ENCODE results near the gene SCN8A.

SCN8A gene

DNA sequence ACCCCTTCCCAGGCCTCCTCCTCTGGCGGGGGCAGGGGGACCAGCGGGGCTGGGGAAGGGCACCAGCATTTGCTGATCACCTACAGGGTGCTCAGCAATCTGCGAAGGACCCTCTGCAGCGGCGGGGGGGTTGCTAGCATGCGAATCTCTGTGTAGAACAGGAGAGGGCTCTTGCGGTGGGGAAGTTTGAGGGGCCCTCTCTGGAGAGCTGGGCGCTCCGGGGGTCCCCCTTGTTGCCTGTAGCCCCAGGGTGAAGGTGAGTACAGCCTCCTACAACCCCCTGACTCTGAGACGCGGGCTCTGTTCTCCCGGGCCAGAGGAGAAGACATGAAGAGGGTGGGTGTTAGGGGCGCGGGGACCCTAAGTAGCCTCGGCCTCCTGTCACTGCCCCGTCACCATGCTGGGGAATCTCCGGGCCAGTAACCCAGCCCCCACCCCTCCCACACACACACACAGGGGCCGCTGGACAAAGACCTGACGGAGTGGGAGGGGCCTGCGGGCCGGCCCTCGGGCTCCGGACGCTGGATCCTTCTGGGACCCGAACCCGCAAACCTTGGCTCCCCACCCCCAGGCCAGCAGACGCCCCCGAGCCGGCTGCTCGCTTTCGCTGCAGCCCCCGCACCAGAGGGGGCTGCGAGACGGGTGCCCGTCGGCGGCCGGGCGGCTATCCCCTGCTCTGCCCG is 256.8 kb downstream of the SCN8A start:
- no peak for DNase-seq (ENCODE audit: extremely low read depth in 1 of 2, low read depth in 1 of 2)

DNA sequence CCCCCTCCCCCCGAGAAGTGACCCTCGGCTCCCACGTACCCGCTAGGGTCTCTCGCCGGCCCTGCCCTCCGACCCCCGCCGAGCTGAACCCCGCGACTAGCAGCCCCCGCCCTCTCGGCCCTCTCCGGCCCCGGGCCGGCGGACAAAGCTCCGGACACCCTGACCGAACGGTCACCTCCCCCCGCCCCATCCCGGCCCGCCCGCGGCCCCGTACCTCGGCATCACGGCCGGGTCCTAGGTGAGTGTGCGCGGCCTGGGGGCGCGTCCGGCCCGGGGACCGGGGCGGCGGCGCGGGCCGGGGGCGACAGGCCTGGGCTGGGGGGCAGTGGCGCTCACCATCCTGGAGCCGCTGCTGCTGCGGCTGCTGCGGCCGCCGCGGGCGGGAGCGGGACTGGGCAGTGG is 257.3 kb downstream of the SCN8A start, which contains the start of gene FIGNL2:
Gene FIGNL2 (minus strand): TSS at position 393 of the 402 bp plus-strand sequence. CDS start 26,305 bp downstream, outside the sequence.
- DNase-seq (ENCODE audit: extremely low read depth in 1 of 2, low read depth in 1 of 2): no peak

DNA sequence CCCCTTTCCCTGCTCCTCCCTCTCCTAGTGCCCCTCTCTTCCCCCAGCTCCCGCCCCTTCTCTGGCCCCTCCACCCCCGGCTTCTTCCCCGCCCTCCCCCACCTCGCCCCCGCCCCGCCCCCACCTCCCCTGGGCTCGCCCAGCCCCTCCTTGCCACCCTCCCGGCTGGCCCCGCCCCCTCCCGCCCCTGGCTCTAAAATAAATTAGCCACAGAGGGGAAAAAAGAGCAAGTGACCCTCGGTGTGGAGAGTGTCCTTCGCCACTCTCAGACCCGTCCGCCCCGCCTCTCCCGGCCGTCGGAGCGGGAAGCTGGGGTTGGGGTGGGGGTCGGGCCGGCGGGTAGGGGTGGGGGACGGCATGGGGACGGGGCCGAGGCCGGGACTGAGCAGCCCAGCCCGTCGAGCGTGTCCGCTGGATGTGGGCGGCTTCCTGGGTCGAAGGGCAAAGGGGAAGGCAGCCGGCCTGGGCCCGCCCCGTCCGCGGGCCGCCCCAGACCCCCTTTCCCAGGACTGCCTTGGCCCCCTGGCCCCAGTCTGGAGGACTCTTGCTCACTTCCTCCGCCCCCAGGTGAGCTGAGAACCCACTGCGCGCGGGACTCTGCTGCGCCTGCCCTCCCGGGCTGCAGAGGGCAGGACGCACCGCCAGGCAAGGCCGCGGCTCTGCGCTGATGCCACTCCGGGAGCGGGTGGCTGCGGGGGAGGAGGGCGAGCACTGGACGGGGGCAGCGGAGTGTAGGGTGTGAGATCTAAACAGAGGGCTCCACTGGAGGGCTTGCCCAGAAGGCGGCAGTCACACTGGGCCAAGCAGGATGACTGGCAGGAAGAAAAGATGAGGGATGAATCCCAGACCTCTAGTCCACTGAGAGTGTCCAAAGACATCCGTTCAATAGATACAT is 258.1 kb downstream of the SCN8A start:
- DNase-seq (ENCODE audit: extremely low read depth in 1 of 2, low read depth in 1 of 2): no peak

DNA sequence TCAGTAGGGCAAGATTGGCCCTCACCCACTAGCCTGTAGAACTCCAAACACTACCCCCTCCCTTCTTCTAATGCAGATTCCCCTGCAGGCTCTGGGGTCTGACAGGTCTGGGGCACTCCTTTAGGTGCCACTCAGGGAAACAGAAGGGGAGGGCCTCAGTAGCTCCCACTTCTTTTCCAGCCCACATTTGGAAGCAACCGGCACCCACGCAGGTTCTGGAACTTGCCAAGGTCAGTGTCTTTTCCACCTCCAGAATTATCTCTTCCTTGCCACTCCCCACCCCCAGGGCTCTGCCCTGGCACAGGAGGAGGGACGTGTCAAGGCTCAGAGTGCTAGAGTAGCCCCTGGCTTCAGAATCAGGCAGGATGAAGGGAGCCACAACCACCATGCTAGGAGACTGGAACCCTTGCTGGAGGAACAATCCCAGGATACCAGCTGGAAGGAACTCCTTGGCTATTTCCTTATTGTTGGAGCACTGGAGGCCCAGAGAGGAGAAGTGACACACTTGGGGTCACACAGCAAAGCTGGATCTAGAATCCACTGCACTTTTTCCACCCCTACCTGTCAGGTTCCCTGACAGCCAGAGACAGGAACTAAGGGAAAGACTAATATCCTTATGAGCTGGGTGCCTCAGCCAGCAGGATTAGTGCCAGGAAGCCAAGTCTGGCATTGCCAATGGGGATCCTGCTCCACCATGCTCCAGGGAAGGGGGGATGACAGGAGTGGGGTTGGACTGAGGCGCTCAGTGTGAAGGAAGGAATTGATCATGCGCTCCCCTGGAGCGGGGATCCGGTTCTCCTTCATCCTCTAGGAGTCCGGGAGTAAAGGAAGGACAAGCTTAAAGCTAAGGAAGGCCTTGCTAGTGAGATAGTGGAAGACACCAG is 259.3 kb downstream of the SCN8A start:
- no peak for DNase-seq (ENCODE audit: extremely low read depth in 1 of 2, low read depth in 1 of 2)

DNA sequence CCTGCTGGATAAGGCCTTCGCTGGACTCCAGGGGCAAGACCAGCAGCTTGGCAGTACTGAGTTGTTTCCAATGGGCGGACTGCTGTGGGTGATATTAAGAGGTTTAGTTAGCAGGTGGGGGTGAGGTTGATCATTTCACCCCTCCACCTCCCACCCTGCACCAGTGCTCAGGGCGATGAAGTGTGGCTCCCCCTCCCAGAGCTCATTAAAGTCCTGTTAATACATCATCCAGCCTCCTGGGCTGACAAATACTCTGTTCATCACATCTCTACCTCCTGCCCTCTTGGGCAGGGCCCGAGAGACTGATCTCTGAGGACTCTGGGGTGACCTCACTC is 259.9 kb downstream of the SCN8A start:
- DNase-seq (ENCODE audit: extremely low read depth in 1 of 2, low read depth in 1 of 2): no peak

DNA sequence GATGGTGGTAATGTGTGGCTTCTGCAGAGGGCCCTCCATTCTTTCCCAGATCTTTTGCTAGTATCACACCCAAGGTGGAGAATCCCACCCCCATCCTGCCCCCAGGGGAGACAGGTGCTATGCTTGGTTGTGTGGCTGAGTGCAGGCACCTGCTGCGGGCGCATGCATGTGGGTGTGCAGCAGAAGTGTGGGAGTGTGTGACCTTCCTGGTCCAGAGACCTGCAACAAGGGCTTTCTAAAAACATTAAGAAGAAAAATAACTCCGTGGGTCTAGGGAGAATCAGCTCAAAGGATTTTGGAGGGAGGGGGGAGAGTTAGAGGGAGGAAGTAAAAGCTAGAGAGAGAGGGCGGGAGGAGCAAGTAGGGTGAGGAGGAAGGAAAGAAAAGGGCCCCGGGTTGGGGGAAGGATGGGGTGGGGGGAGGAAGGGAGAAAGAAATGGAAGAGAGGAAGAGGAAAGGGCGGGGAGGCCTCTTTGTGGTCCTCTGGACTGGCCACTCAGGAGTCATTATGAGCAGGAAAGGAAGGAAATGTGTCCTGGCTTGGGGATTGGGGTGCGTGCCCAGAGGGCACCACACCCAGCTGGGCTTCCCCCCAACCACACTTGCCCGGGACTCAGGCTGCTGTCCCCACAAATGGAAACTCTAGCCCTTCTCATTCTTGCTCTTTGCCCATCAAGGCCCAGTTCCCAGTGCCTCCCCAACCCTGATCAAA is 260.5 kb downstream of the SCN8A start:
- DNase-seq (ENCODE audit: extremely low read depth in 1 of 2, low read depth in 1 of 2): no peak

DNA sequence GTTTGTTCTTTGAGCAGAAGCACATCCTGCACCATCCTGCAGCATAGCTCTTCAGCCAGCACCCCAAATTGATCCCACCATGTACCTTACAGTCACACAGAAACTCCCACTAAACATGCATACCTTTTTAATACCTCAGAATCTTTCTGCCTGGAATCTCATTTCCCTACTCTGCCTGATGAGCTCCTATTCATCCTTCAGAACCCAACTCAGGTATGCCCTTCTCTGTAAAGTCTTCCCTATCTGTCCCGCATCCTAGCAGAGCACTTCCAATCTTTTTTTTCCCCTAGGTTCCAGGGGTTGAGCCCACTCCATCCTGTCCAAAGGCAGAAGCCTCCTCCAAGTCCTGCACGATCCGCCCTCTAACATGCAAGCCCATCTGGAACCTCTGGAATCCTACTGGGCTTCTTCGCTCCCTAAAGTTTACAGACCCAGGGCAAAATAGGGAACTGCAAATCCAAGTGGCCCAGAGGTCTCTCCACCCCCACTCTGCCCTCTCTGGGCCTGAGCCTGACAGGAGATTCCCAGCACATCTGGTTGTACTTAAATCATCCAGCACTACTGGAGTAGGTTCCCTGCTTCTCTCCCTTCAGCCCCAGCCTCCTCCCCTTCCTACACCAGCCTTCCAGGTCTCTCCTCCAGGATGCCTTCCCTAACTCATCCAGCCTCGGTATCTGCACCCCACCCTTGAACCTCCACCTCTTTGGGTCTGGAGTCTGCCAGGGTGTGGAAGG is 261.5 kb downstream of the SCN8A start:
- DNase-seq (ENCODE audit: extremely low read depth in 1 of 2, low read depth in 1 of 2): no peak

DNA sequence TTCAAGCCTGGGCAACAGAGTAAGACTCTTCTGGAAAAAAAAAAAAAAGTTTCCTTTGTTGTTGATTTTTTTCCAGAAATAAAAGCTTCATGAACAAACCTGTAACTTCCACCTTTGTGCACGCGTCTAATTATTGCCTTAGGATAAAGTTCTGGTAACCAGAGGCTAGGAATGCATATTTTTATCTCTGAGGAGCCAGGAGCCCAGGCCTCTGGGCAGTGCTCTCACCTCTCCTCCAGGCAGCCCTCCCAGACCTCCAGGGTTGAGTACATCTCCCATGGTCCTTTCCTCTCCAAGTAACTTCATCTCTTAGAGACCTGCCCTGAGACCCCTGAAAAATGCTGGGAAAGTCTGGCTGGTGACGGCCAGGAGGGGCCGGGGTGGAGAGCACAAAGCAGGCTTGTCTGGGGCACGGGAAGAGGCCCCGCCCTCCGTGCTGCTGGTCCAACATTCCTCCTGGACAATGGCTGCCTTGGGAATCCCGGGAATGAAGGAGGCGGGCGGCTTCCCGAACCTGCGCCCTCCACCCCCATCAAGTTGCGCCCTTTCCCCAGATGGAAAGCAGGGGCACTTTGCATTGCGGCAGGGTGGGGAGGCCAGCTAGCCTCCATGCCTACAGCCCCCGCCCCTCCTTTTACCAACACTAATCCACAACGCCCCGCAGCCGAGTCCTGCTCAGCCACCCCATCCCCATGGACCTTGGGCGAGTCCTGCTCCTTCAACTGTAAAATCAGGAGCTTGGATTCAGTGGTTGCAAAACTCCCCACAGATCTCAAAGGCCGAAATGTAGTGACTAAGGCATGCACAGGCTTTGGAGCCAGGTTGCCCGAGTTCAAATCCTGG is 264.8 kb downstream of the SCN8A start:
- DNase-seq (ENCODE audit: extremely low read depth in 1 of 2, low read depth in 1 of 2): no peak

DNA sequence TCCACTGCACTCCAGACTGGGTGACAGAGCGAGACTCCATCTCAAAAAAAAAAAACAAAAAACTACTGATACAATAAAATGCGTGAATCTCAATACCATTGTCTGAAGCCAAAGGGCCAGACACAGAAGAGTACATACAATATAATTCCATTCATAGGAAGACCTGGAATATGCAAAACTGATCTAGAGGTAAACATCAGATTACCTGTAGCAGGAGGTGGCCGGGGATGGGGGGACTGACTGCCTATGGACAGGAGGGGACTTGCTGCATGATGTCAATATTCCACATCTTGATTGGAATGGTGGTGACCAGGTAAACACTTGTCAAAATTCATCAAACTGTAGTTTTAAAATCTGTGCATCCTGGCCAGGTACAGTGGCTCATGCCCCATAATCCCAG is 270.0 kb downstream of the SCN8A start:
- no peak for DNase-seq (ENCODE audit: extremely low read depth in 1 of 2, low read depth in 1 of 2)
